Gastroesophageal sphincter (tissue), 3 donors: ENCODE measurements around the gene METTL16.
"Not testable (repeated sequence)": the region's sequence is repeated elsewhere in the genome, so short reads cannot be mapped to it uniquely, and the experiment has no call there.

Experiments
- EP300 ChIP-seq: sonication (generic); formaldehyde crosslinking; IDR thresholded peaks from one replicate; pipeline ENCODE4 v1.6.1; 2017; ENCODE audit warnings: antibody characterized with exemption, mild to moderate bottlenecking
- POLR2A ChIP-seq, 2 donors: fragments of 450-650 bp; IDR thresholded peaks; one replicate each; pipeline ENCODE4 v1.6.1; 2017; ENCODE audit warnings: antibody characterized with exemption in 2 of 2, mild to moderate bottlenecking in 2 of 2, moderate library complexity in 1 of 2
- POLR2AphosphoS5 ChIP-seq: sonication (generic); formaldehyde crosslinking; IDR thresholded peaks from one replicate; pipeline ENCODE4 v1.6.1; 2017; ENCODE audit warnings: antibody characterized with exemption
- TF ChIP-seq, protein P1 (sequence below), 4 experiments: fragments of 200-600 bp in 2 of 4; fragments of 450-650 bp in 2 of 4; sonication (generic) in 1 of 4; IDR thresholded peaks; one replicate each; pipeline ENCODE4 v1.5.1; 2017 to 2019; ENCODE audit warnings: antibody characterized with exemption in 4 of 4, mild to moderate bottlenecking in 2 of 4, moderate library complexity in 2 of 4

DNA sequence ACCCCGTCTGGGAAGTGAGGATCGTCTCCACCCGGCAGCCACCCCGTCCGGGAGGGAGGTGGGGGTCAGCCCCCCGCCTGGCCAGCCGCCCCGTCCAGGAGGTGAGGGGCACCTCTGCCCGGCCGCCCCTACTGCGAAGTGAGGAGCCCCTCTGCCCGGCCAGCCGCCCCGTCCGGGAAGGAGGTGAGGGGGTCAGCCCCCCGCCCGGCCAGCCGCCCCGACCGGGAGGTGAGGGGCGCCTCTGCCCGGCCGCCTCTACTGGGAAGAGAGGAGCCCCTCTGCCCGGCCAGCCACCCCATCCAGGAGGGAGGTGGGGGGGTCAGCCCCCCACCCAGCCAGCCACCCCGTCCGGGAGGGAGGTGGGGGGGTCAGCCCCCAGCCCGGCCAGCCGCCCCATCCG is 4.7 kb downstream of the METTL16 start:
- TF ChIP-seq, protein P1, sequence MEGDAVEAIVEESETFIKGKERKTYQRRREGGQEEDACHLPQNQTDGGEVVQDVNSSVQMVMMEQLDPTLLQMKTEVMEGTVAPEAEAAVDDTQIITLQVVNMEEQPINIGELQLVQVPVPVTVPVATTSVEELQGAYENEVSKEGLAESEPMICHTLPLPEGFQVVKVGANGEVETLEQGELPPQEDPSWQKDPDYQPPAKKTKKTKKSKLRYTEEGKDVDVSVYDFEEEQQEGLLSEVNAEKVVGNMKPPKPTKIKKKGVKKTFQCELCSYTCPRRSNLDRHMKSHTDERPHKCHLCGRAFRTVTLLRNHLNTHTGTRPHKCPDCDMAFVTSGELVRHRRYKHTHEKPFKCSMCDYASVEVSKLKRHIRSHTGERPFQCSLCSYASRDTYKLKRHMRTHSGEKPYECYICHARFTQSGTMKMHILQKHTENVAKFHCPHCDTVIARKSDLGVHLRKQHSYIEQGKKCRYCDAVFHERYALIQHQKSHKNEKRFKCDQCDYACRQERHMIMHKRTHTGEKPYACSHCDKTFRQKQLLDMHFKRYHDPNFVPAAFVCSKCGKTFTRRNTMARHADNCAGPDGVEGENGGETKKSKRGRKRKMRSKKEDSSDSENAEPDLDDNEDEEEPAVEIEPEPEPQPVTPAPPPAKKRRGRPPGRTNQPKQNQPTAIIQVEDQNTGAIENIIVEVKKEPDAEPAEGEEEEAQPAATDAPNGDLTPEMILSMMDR (IDR thresholded peaks at IDR 0.05), result not testable (repeated sequence)
- not testable (repeated sequence) for TF ChIP-seq EP300; POLR2A (IDR thresholded peaks at IDR 0.05); POLR2AphosphoS5
